Upper lobe of left lung (tissue), 6 donors: ENCODE measurements around the gene WBP2. TPM values are rescaled to one million over a fixed set of nuclear protein-coding genes. Genes with fewer than 3 reads are reported as not detected.

Experiments used
- ATAC-seq, 2 donors: fragments of 200-7000 bp; cut with Tn5 transposase; one replicate each; pipeline ENCODE4 v1.9.1; 2022; ENCODE audit warnings: mild to moderate bottlenecking in 2 of 2, moderate library complexity in 2 of 2; ENCODE audit not compliant: low FRiP score in 2 of 2
- DNase-seq, 2 donors: peaks; one replicate each; pipeline ENCODE4 v3.0.0-alpha.2; 2019 to 2020
- H3K27ac ChIP-seq, 4 donors: fragments of 200-600 bp; sonication (generic); one replicate each; pipeline ENCODE4 v1.5.1; 2016 to 2019
- H3K27me3 ChIP-seq, 4 donors: fragments of 200-600 bp; sonication (generic); one replicate each; pipeline ENCODE4 v1.5.1; 2017 to 2019
- H3K36me3 ChIP-seq, 4 donors: fragments of 200-600 bp; sonication (generic); one replicate each; pipeline ENCODE4 v1.5.1; 2016 to 2019
- H3K4me1 ChIP-seq, 4 donors: fragments of 200-600 bp; sonication (generic); one replicate each; pipeline ENCODE4 v1.5.1; 2018 to 2019
- H3K4me3 ChIP-seq, 4 donors: fragments of 200-600 bp; sonication (generic); one replicate each; pipeline ENCODE4 v1.5.1; 2017 to 2019; ENCODE audit warnings: mild to moderate bottlenecking in 2 of 4, moderate library complexity in 1 of 4
- H3K9me3 ChIP-seq, 4 donors: fragments of 200-600 bp; sonication (generic); one replicate each; pipeline ENCODE4 v1.5.1; 2018 to 2019
- CTCF ChIP-seq, 6 experiments: fragments of 450-650 bp in 4 of 6; fragments of 200-600 bp in 2 of 6; sonication (generic) in 2 of 6; IDR thresholded peaks; one replicate each; pipeline ENCODE4 v1.5.1; 2016 to 2019; ENCODE audit warnings: antibody characterized with exemption in 6 of 6
- EP300 ChIP-seq, 4 donors: sonication (generic); formaldehyde crosslinking; IDR thresholded peaks; one replicate each; pipeline ENCODE4 v1.5.1; 2017; ENCODE audit warnings: antibody characterized with exemption in 4 of 4, control low read depth in 2 of 4
- POLR2A ChIP-seq, 4 donors: fragments of 450-650 bp; IDR thresholded peaks; one replicate each; pipeline ENCODE4 v1.5.1; 2016 to 2017; ENCODE audit warnings: antibody characterized with exemption in 4 of 4, mild to moderate bottlenecking in 2 of 4
- POLR2AphosphoS5 ChIP-seq, 2 donors: sonication (generic); formaldehyde crosslinking; IDR thresholded peaks; one replicate each; pipeline ENCODE4 v1.5.1; 2017; ENCODE audit warnings: antibody characterized with exemption in 2 of 2
- WGBS, 2 donors: methylation state at CpG; one replicate each; pipeline ENCODE4 v1.1.5; 2017 to 2018; 5-methylcytosine and 5-hydroxymethylcytosine counted together
- total RNA-seq, 6 donors: library from RNA; depleted of rRNA in 4 of 6; stranded (reverse); fragments of >200 nt in 4 of 6; gene quantifications; one replicate each; pipeline versions ENCODE4 v1.1.0 to v1.2.1, GENCODE V29; 2016 to 2021
- donor health status: DM: no; HTN: no; CAD: no; lungs with moderate emphysema.
- donor health status: DM: no; HTN: yes; CAD: no; lungs with severe emphysema.

The WBP2 gene
- total RNA-seq, 6 donors from 2014 or later, result 70.1 to 183 (median 87.8) TPM

- Histone ChIP-seq H3K4me3 (no peak overlapping the region), H3K27ac (no peak overlapping the region), H3K36me3 (peaks cover 5 to 45% (median 33%) of the 10 kb centered on the region in 4 donors), H3K4me1 (peaks cover 21 to 34% (median 24%) of the 10 kb centered on the region in 4 donors), H3K9me3 (no peaks in the 10 kb centered on the region), H3K27me3 (no peaks in the 10 kb centered on the region)
- WGBS, 2 donors, result 91 to 96% methylated on average over 12 to 18 of the region's 18 CpGs
- TF ChIP-seq POLR2A (IDR thresholded peaks at IDR 0.05) (no peak), POLR2AphosphoS5 (IDR thresholded peaks at IDR 0.05) (no peak), CTCF (IDR thresholded peaks at IDR 0.05) (no peak), EP300 (IDR thresholded peaks at IDR 0.05) (no peak)
- DNase-seq (no peak), ATAC-seq (no peak)
These were observed 38.3 kb upstream of the WBP2 start for GRCh38 chr17:75893305-75894048.

GRCh38 chr17:75892556-75893224, 37.6 kb upstream of the WBP2 start:
- TF ChIP-seq EP300 (IDR thresholded peaks at IDR 0.05) (no peak), CTCF (IDR thresholded peaks at IDR 0.05) (no peak), POLR2A (IDR thresholded peaks at IDR 0.05) (no peak), POLR2AphosphoS5 (IDR thresholded peaks at IDR 0.05) (no peak)
- DNase-seq (peak in 1 of 2 donors; percentile 75), ATAC-seq (no peak)
- Histone ChIP-seq H3K27ac (no peak overlapping the region), H3K36me3 (peaks cover 5 to 40% (median 26%) of the 10 kb centered on the region in 4 donors), H3K27me3 (no peaks in the 10 kb centered on the region), H3K4me1 (peaks cover 21 to 34% (median 24%) of the 10 kb centered on the region in 4 donors), H3K4me3 (no peak overlapping the region), H3K9me3 (no peaks in the 10 kb centered on the region)
- WGBS, 2 donors, result 98 to 100% methylated on average over 3 to 12 of the region's 16 CpGs

GRCh38 chr17:75891605-75892555, 36.7 kb upstream of the WBP2 start:
- peaks cover 14 to 28% (median 17%) of the 10 kb centered on the region in 4 donors for H3K4me1 ChIP-seq
- no peaks in the 10 kb centered on the region for H3K27me3 ChIP-seq
- WGBS, 2 donors, result 84 to 90% methylated on average over 14 to 27 of the region's 32 CpGs
- H3K4me3 ChIP-seq, result no peak overlapping the region
- TF ChIP-seq POLR2AphosphoS5 (IDR thresholded peaks at IDR 0.05) (no peak), CTCF (IDR thresholded peaks at IDR 0.05) (no peak), EP300 (IDR thresholded peaks at IDR 0.05) (no peak), POLR2A (IDR thresholded peaks at IDR 0.05) (no peak)
- no peak for ATAC-seq
- peak in 1 of 2 donors; percentile 58 for DNase-seq
- no peaks in the 10 kb centered on the region for H3K9me3 ChIP-seq
- H3K27ac ChIP-seq, result no peak overlapping the region
- peaks cover 5 to 40% (median 25%) of the 10 kb centered on the region in 4 donors for H3K36me3 ChIP-seq

- Histone ChIP-seq H3K4me3 (no peak overlapping the region), H3K36me3 (peaks cover 5 to 40% (median 25%) of the 10 kb centered on the region in 4 donors), H3K4me1 (peaks cover 14 to 26% (median 17%) of the 10 kb centered on the region in 4 donors), H3K27me3 (no peaks in the 10 kb centered on the region), H3K27ac (no peak overlapping the region), H3K9me3 (no peaks in the 10 kb centered on the region)
- no peak for ATAC-seq
- TF ChIP-seq POLR2A (IDR thresholded peaks at IDR 0.05) (no peak), EP300 (IDR thresholded peaks at IDR 0.05) (no peak), POLR2AphosphoS5 (IDR thresholded peaks at IDR 0.05) (no peak)
- WGBS, 2 donors, result 94% methylated on average over 17 to 31 of the region's 31 CpGs
- DNase-seq, result peak in 1 of 2 donors; percentile 73
These were observed 36.0 kb upstream of the WBP2 start for GRCh38 chr17:75891022-75891604.
